Left renal cortex interstitium (tissue), 4 donors: Measurements from ENCODE around the gene KIF12. TPM values are rescaled to one million over a fixed set of nuclear protein-coding genes. Genes with fewer than 3 reads are reported as not detected.

Experiments used
- DNase-seq, 4 donors: peaks; one replicate each; pipeline ENCODE4 v3.0.0-alpha.2; 2013; ENCODE audit warnings: low read depth in 4 of 4, low spot score in 2 of 4, missing footprints in 1 of 4
- polyA plus RNA-seq, 4 donors: library from polyadenylated mRNA; unstranded; fragments of 120-200 nt; gene quantifications; one replicate each; pipeline ENCODE4 v1.2.1, GENCODE V29; 2013; ENCODE audit not compliant: insufficient read length in 4 of 4

The KIF12 gene
- polyA plus RNA-seq, 4 donors: 143 to 253 (median 198) TPM

- DNase-seq: peak in 2 of 4 donors; percentile 68 to 76
Measured at GRCh38 chr9:114108016-114108833, 9.1 kb upstream of the KIF12 start.

GRCh38 chr9:114107286-114108001, 8.4 kb upstream of the KIF12 start:
- DNase-seq: no peak

GRCh38 chr9:114105236-114105635, 6.1 kb upstream of the KIF12 start:
- DNase-seq: no peak

- DNase-seq: no peak
Measured at GRCh38 chr9:114102484-114102883, 3.4 kb upstream of the KIF12 start.

DNA sequence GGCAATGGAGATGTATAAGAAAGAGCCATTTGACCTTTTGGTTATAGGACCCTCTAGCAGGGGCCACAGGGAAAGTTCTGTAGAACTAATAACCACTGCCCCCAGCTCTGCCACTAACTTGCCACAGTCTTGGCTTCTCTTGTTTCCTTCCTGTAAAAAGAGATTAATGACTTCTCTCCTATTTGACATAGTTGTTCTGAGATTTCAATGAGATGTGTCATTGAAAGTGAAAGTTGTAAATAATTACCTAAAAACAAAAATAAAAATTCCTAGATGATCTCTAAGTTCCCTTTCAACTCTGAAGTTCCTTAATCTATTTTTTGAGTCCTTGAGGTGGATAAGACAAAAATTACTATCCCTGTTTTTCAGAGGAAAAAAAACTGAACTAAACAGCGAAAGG, 1.4 kb upstream of the KIF12 start:
- DNase-seq: no peak

- no peak for DNase-seq
Measured at GRCh38 chr9:114099669-114100270, 678 bp upstream of the KIF12 start.

- DNase-seq: peak in 1 of 4 donors; percentile 55
Measured at GRCh38 chr9:114098021-114098935, 814 bp downstream of the KIF12 start.

- DNase-seq: no peak
Measured at GRCh38 chr9:114097613-114098020, 1.5 kb downstream of the KIF12 start.

DNA sequence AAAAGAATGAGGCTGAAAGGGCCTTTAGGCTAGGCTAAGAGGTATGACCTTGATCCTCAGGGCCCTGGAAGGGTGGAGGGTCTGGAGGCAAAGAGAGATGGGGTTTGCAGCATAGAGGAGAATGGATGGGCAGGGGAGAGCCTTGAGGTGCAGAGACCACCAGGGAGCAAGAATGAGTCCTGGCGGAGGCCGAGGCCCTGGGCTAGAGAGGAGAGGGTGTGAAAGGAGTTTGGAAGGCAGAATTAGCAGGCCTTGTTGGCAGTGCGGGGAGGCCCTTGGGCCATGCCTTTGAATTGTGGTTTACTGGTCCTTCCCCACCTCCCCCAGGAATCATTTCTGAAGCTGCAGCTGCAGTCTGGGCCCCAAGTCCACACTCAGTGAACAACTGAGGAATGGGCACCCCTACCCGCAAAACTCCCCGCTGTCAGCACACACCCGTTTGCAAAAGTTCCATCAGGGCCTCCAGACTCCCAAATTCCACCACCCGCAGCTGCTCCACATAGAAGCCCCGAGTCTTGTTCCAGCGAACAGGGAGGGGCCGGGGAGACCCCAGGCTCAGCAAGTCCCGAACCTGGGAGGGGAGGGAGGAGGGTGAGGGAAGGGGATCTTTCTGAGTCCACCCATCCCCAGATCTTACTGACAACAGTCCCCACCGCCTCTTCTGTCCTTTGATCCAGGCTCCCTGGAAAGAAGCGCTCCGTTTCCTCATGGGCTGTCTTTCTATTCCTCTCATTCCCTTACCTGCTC, 2.1 kb downstream of the KIF12 start:
- no peak for DNase-seq

- DNase-seq: no peak
Measured at GRCh38 chr9:114096041-114096511, 3.0 kb downstream of the KIF12 start.

DNA sequence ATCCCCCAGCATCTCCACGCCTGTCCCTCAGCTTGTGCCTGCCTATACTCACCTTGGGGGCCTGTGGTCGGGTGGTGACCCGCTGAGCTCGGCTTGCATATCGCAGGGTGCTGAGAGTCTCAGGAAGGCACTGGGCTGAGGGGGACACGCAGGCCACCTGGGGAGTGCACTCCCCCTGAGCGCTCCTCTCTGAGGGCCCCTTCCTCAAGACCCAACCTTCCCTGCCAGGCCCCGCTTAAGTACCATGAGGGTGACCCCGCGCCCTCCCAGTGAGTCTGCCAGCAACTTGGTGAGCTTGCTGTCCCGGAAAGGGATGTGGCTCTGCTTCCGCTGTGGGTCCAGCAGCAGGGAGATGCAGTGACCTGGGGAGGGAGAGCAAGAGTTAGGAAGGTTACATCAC, 4.1 kb downstream of the KIF12 start:
- DNase-seq: no peak

DNA sequence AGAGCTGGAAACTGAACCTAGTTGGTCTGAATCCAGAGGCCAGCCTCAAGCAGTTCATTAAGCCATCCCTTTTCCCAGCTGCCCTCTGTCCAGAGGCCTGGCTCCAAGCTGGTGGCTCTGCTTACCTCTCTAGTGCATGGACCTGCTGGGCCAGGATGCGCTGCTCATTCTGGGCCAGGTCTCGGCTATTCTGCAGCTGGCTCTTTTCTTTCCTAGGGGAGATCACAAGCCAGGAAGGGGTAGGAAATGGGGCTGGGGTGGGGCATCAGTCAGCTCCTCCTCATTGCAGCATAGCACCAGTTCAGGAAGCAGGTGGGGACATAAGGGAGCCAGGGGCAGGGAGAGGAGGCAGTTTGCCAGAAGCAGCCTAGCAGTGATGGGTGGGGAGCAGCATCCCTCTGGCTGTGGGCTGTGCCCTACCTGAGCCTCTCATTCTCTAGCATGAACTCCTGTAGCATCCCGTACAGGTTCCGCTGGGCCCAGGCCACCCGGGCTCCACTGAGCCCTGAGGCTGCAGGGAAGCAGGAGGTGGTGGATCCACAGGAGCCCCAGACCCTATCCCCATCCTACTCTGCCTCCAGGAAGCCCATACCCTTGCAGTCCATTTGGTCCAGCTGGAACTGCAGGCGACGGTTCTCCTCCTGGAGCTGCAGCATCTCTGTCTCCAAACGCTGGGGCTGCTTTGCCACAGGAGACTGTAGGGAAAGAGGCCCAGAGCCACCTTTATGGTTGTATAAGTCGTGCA, 5.2 kb downstream of the KIF12 start:
- no peak for DNase-seq

- no peak for DNase-seq
Measured at GRCh38 chr9:114093031-114093471, 6.0 kb downstream of the KIF12 start.

GRCh38 chr9:114092336-114092735, 6.8 kb downstream of the KIF12 start:
- no peak for DNase-seq

DNA sequence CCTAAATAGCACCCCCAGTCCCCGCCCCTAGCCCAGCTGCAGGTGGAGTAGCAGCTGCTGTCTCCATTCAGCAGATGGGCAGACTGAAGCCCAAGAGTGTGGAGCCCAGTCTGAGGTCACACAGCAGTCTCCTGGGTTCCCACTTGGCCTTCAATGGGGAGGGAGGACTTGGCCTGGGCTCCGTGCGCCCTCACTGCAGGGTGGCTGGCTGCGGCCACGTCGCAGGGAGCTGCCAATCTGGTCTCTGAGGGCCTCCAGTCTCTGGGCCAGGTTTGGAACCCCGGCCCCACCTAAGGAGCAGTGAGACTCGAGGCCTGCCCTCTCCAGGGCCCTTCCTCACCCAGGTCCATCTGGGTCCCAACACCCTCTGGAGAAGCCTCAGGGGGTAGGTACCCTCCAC, 7.4 kb downstream of the KIF12 start:
- DNase-seq: no peak

DNA sequence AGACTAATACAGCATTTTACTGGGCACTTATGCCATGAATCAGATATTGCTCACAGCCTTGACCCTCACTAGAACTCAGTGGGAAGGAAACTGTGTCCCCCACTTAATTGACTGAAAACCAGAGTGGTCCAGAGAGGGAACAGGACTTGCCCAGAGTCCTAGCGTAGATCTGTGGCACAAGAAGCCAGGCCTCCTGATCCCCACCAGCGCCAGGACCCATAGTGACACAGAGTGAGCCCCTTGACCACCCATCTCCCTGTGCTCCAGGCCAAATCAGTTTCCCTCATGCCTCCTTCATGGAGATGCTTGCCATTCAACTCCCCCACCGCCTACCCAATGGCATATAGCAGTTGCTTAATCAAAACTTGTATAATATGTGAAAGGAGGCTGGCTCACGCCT, 8.3 kb downstream of the KIF12 start:
- no peak for DNase-seq

GRCh38 chr9:114089206-114089840, 9.8 kb downstream of the KIF12 start:
- DNase-seq: no peak

- no peak for DNase-seq
Measured at GRCh38 chr9:114088571-114089170, 10.4 kb downstream of the KIF12 start.
